ENCODE data around the gene INPPL1. TPM values are rescaled to one million over a fixed set of nuclear protein-coding genes. Genes with fewer than 3 reads are reported as not detected.

Gene INPPL1
- polyA plus RNA-seq, 1 experiment = 164 TPM

GRCh38 chr11:72220696-72221363 is 3.7 kb upstream of the INPPL1 start:
- H3K4me3 ChIP-seq (ENCODE audit: low read depth, low read length) = no peak overlapping the region
- no peak for TF ChIP-seq CTCF (IDR thresholded peaks at IDR 0.05; ENCODE audit: insufficient read depth, low read depth, low read length)
- no peak for DNase-seq (ENCODE audit: low read depth)
- peaks cover 19% of the 10 kb centered on the region for H3K27me3 ChIP-seq (ENCODE audit: control insufficient read depth, insufficient read depth, low read length)
- ChIA-PET CTCF (interaction anchor here (1.9 kb wide), 1 partner anchor 37 kb away, joined by 5 read pairs; no protein-coding TSS in a partner anchor), POLR2A (no interaction called here)
- no peaks in the 10 kb centered on the region for H3K36me3 ChIP-seq (ENCODE audit: control insufficient read depth, insufficient read depth, low read length)

- Histone ChIP-seq H3K27me3 (ENCODE audit: control insufficient read depth, insufficient read depth, low read length) (peaks cover 16% of the 10 kb centered on the region), H3K4me3 (ENCODE audit: low read depth, low read length) (no peak overlapping the region), H3K36me3 (ENCODE audit: control insufficient read depth, insufficient read depth, low read length) (peaks cover 1% of the 10 kb centered on the region; the same call in 1 of the 2 replicates)
- POLR2A ChIA-PET = no interaction called here
- no peak for DNase-seq (ENCODE audit: low read depth)
- CTCF ChIA-PET = interaction anchor here (0.9 to 1.9 kb wide), 2 partner anchors 38 to 182 kb away, joined by 3 to 5 read pairs; no protein-coding TSS in a partner anchor
- TF ChIP-seq CTCF (IDR thresholded peaks at IDR 0.05; ENCODE audit: insufficient read depth, low read depth, low read length) = no peak
Measured at GRCh38 chr11:72221386-72222075, 3.0 kb upstream of the INPPL1 start.

GRCh38 chr11:72222106-72222891 is 2.3 kb upstream of the INPPL1 start:
- CTCF ChIA-PET = interaction anchor here (0.7 to 7.5 kb wide), 5 partner anchors 15 to 231 kb away, joined by 3 to 57 read pairs (median 3); no protein-coding TSS in a partner anchor

GRCh38 chr11:72222907-72223614 is 1.5 kb upstream of the INPPL1 start:
- H3K4me3 ChIP-seq (ENCODE audit: low read depth, low read length) = peak overlapping the region; percentile 81
- CTCF ChIA-PET = interaction anchor here (0.6 to 7.5 kb wide), 5 partner anchors 15 to 268 kb away, joined by 3 to 57 read pairs (median 3); no protein-coding TSS in a partner anchor
- peak; percentile 40 for TF ChIP-seq CTCF (IDR thresholded peaks at IDR 0.05; ENCODE audit: insufficient read depth, low read depth, low read length)
- peaks cover 10% of the 10 kb centered on the region for H3K27me3 ChIP-seq (ENCODE audit: control insufficient read depth, insufficient read depth, low read length)
- peaks cover 8% of the 10 kb centered on the region for H3K36me3 ChIP-seq (ENCODE audit: control insufficient read depth, insufficient read depth, low read length)
- DNase-seq (ENCODE audit: low read depth) = peak; percentile 57
- POLR2A ChIA-PET = interaction anchor here (0.6 to 0.7 kb wide), 2 partner anchors 185 to 1090 kb away, joined by 3 read pairs; no protein-coding TSS in a partner anchor

More at GRCh38 chr11:72222106-72222891, 2.3 kb upstream of the INPPL1 start:
- DNase-seq (ENCODE audit: low read depth) = no peak
- peak overlapping the region; percentile 81 for H3K4me3 ChIP-seq (ENCODE audit: low read depth, low read length)
- peaks cover 14% of the 10 kb centered on the region for H3K27me3 ChIP-seq (ENCODE audit: control insufficient read depth, insufficient read depth, low read length)
- POLR2A ChIA-PET = no interaction called here
- TF ChIP-seq CTCF (IDR thresholded peaks at IDR 0.05; ENCODE audit: insufficient read depth, low read depth, low read length) = no peak
- peaks cover 6% of the 10 kb centered on the region for H3K36me3 ChIP-seq (ENCODE audit: control insufficient read depth, insufficient read depth, low read length)

Measured in BJ (cell line).